IPS-20b (cell line): ENCODE data around the gene C1orf198.

Experiments
- H3K27ac ChIP-seq: one replicate; pipeline ENCODE4 v1.5.1; 2013; ENCODE audit warnings: low read length
- H3K27me3 ChIP-seq: 2 replicates; pipeline ENCODE4 v1.6.1; 2013; ENCODE audit warnings: mild to moderate bottlenecking, low read length, inconsistent platforms; ENCODE audit not compliant: insufficient read depth
- H3K36me3 ChIP-seq: 2 replicates; pipeline ENCODE4 v1.6.1; 2013; ENCODE audit warnings: low read depth, mild to moderate bottlenecking, inconsistent platforms, low read length, moderate library complexity; ENCODE audit not compliant: insufficient read depth
- H3K4me1 ChIP-seq: 2 replicates; pipeline ENCODE4 v1.6.1; 2013; ENCODE audit warnings: mild to moderate bottlenecking, control low read depth, inconsistent platforms, low read length, moderate library complexity; ENCODE audit not compliant: insufficient read depth
- H3K4me3 ChIP-seq: 2 replicates; pipeline ENCODE4 v1.5.1; 2013; ENCODE audit warnings: mild to moderate bottlenecking, low read length, inconsistent platforms
- H3K9ac ChIP-seq: 2 replicates; pipeline ENCODE4 v1.6.1; 2013; ENCODE audit warnings: low read depth, mild to moderate bottlenecking, inconsistent platforms, low read length, moderate library complexity
- H3K9me3 ChIP-seq: 2 replicates; pipeline ENCODE4 v1.6.1; 2013; ENCODE audit warnings: mild to moderate bottlenecking, low read depth, low read length, inconsistent platforms; ENCODE audit not compliant: insufficient read depth

C1orf198 gene

DNA sequence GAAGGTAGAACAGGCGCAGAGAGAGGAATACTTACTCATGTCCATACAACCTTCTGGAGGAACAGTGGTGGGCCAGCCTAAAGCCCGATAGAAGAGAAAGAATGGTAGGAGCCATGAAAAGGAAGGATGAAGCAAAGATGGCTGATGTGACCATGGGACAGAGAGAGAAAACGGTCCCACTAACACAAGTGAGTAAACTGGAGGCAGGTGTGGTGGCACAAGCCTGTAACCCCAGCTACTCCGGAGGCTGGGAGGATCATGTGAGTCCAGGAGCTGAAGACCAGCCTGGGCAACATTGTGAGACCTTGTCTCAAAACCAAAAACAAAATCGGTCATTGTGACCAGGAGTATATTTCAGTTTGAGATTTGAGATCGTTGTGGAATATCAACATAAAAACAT is 49.4 kb downstream of the C1orf198 start:
- Histone ChIP-seq H3K9ac (no peak overlapping the region), H3K27me3 (no peaks in the 10 kb centered on the region), H3K4me1 (no peaks in the 10 kb centered on the region), H3K36me3 (no peaks in the 10 kb centered on the region), H3K4me3 (no peak overlapping the region), H3K9me3 (no peaks in the 10 kb centered on the region), H3K27ac (no peak overlapping the region)

GRCh38 chr1:230818367-230818766 is 50.0 kb downstream of the C1orf198 start:
- H3K27me3 ChIP-seq: no peaks in the 10 kb centered on the region
- H3K4me1 ChIP-seq: no peaks in the 10 kb centered on the region
- no peak overlapping the region for H3K9ac ChIP-seq
- H3K27ac ChIP-seq: no peak overlapping the region
- H3K36me3 ChIP-seq: no peaks in the 10 kb centered on the region
- H3K9me3 ChIP-seq: no peaks in the 10 kb centered on the region
- H3K4me3 ChIP-seq: no peak overlapping the region

DNA sequence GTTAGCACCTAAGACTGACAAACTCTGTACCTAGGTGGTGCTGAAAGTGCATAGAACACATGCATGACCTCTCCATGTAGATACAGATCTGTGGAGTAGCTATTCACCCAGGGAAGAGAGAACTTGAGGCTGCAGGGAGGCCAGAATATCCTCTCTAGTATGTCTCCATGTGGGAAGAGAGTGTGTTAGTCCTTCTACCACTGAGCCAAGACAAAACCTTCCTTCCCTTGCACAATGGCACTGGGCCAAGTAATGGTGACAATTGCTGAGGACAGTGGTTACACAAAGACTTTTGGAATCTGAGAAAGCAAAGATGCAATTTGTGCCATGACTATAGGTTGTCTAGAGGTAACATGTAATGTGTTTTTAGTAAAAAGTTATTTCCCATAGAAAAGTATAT is 52.3 kb downstream of the C1orf198 start:
- Histone ChIP-seq H3K27me3 (no peaks in the 10 kb centered on the region), H3K4me3 (no peak overlapping the region), H3K4me1 (no peaks in the 10 kb centered on the region), H3K27ac (no peak overlapping the region), H3K9ac (no peak overlapping the region), H3K9me3 (peaks cover 4% of the 10 kb centered on the region), H3K36me3 (no peaks in the 10 kb centered on the region)

- no peak overlapping the region for H3K27ac ChIP-seq
- H3K4me1 ChIP-seq: no peaks in the 10 kb centered on the region
- H3K4me3 ChIP-seq: no peak overlapping the region
- H3K36me3 ChIP-seq: no peaks in the 10 kb centered on the region
- H3K27me3 ChIP-seq: no peaks in the 10 kb centered on the region
- no peak overlapping the region for H3K9ac ChIP-seq
- peaks cover 4% of the 10 kb centered on the region for H3K9me3 ChIP-seq
Observed at GRCh38 chr1:230814949-230815692, 53.2 kb downstream of the C1orf198 start.

- Histone ChIP-seq H3K9me3 (peaks cover 4% of the 10 kb centered on the region), H3K4me1 (no peaks in the 10 kb centered on the region), H3K36me3 (no peaks in the 10 kb centered on the region), H3K9ac (no peak overlapping the region), H3K27me3 (no peaks in the 10 kb centered on the region; the same call in 1 of the 2 replicates), H3K27ac (no peak overlapping the region), H3K4me3 (no peak overlapping the region)
Observed at GRCh38 chr1:230812568-230812967, 55.8 kb downstream of the C1orf198 start.

GRCh38 chr1:230809256-230809990 is 58.9 kb downstream of the C1orf198 start:
- H3K27me3 ChIP-seq: no peaks in the 10 kb centered on the region; the same call in 1 of the 2 replicates
- H3K4me1 ChIP-seq: no peaks in the 10 kb centered on the region
- no peaks in the 10 kb centered on the region for H3K36me3 ChIP-seq
- no peak overlapping the region for H3K27ac ChIP-seq
- peaks cover 4% of the 10 kb centered on the region for H3K9me3 ChIP-seq
- H3K4me3 ChIP-seq: no peak overlapping the region
- H3K9ac ChIP-seq: no peak overlapping the region

- Histone ChIP-seq H3K9ac (no peak overlapping the region), H3K36me3 (no peaks in the 10 kb centered on the region), H3K27ac (no peak overlapping the region), H3K4me1 (no peaks in the 10 kb centered on the region), H3K4me3 (no peak overlapping the region), H3K27me3 (no peaks in the 10 kb centered on the region; the same call in 1 of the 2 replicates), H3K9me3 (peaks cover 4% of the 10 kb centered on the region)
Observed at GRCh38 chr1:230808281-230808872, 59.9 kb downstream of the C1orf198 start.

- no peaks in the 10 kb centered on the region for H3K36me3 ChIP-seq
- no peaks in the 10 kb centered on the region for H3K4me1 ChIP-seq
- no peaks in the 10 kb centered on the region; the same call in 1 of the 2 replicates for H3K27me3 ChIP-seq
- H3K27ac ChIP-seq: no peak overlapping the region
- peaks cover 4% of the 10 kb centered on the region for H3K9me3 ChIP-seq
- no peak overlapping the region for H3K9ac ChIP-seq
- no peak overlapping the region for H3K4me3 ChIP-seq
Observed at GRCh38 chr1:230807561-230808280, 60.6 kb downstream of the C1orf198 start.

GRCh38 chr1:230807029-230807428 is 61.3 kb downstream of the C1orf198 start:
- Histone ChIP-seq H3K4me1 (no peaks in the 10 kb centered on the region), H3K4me3 (no peak overlapping the region), H3K9ac (no peak overlapping the region), H3K36me3 (no peaks in the 10 kb centered on the region), H3K27me3 (no peaks in the 10 kb centered on the region; the same call in 1 of the 2 replicates), H3K27ac (no peak overlapping the region), H3K9me3 (no peaks in the 10 kb centered on the region)

- H3K4me1 ChIP-seq: no peaks in the 10 kb centered on the region
Observed at GRCh38 chr1:230806552-230806951, 61.8 kb downstream of the C1orf198 start.

DNA sequence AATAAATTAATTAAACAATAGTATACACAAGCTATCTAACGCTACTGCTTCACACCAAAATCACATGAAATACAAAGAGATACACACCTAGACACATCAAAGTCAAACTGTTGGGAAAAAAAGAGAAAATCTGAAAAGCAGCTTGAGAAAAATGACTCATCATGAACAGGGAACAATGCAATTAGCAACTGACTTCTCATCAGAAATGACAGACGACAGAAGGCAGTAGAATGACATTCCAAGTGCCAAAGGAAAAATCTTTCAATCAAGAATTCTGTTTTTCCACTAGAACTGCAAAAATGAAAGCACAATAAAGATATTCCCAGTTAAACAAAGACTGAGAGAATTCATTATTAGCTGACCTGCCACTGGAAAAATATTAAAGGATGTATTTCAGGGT is 63.9 kb downstream of the C1orf198 start:
- H3K4me3 ChIP-seq: no peak overlapping the region
- H3K27ac ChIP-seq: no peak overlapping the region
- H3K9me3 ChIP-seq: no peaks in the 10 kb centered on the region
- no peaks in the 10 kb centered on the region; the same call in 1 of the 2 replicates for H3K27me3 ChIP-seq
- no peaks in the 10 kb centered on the region for H3K4me1 ChIP-seq
- H3K9ac ChIP-seq: no peak overlapping the region
- no peaks in the 10 kb centered on the region for H3K36me3 ChIP-seq

More at GRCh38 chr1:230806552-230806951, 61.8 kb downstream of the C1orf198 start:
- no peaks in the 10 kb centered on the region; the same call in 1 of the 2 replicates for H3K27me3 ChIP-seq
- no peaks in the 10 kb centered on the region for H3K9me3 ChIP-seq
- H3K9ac ChIP-seq: no peak overlapping the region
- no peak overlapping the region for H3K4me3 ChIP-seq
- H3K36me3 ChIP-seq: no peaks in the 10 kb centered on the region
- H3K27ac ChIP-seq: no peak overlapping the region
